Esophagus muscularis mucosa (tissue), 4 donors: ENCODE results near the gene BHLHE41. TPM values are rescaled to one million over a fixed set of nuclear protein-coding genes. Genes with fewer than 3 reads are reported as not detected.

ENCODE experiments used
- DNase-seq: peaks from one replicate; pipeline ENCODE4 v3.0.0-alpha.2; 2017; ENCODE audit errors: extremely low spot score
- H3K27ac ChIP-seq, 4 donors: fragments of 200-600 bp; sonication (generic); replicated peaks in 1 of 4; 1 replicate in 3 of 4; 2 replicates in 1 of 4; pipeline ENCODE4 v1.5.1; 2016 to 2019; ENCODE audit warnings: mild to moderate bottlenecking in 1 of 4
- H3K27me3 ChIP-seq, 4 donors: fragments of 200-600 bp; sonication (generic); one replicate each; pipeline versions ENCODE4 v1.5.1 to v1.6.0; 2016 to 2019
- H3K36me3 ChIP-seq, 4 donors: fragments of 200-600 bp; sonication (generic); one replicate each; pipeline ENCODE4 v1.5.1; 2016 to 2019
- H3K4me1 ChIP-seq, 4 donors: fragments of 200-600 bp; sonication (generic); one replicate each; pipeline ENCODE4 v1.5.1; 2016 to 2019
- H3K4me3 ChIP-seq, 4 donors: fragments of 200-600 bp; sonication (generic); 1 replicate in 2 of 4; 2 replicates in 2 of 4; pipeline ENCODE4 v1.5.1; 2016 to 2019; ENCODE audit warnings: mild to moderate bottlenecking in 4 of 4, moderate library complexity in 1 of 4
- H3K9me3 ChIP-seq, 4 donors: fragments of 200-600 bp; sonication (generic); 1 replicate in 3 of 4; 2 replicates in 1 of 4; pipeline ENCODE4 v1.5.1; 2016 to 2019
- CTCF ChIP-seq, 3 experiments: fragments of 200-600 bp in 2 of 3; fragments of 450-650 bp in 1 of 3; sonication (generic) in 2 of 3; IDR thresholded peaks; one replicate each; pipeline ENCODE4 v1.5.1; 2017 to 2019; ENCODE audit warnings: antibody characterized with exemption in 3 of 3, mild to moderate bottlenecking in 2 of 3, moderate library complexity in 1 of 3
- EP300 ChIP-seq: sonication (generic); formaldehyde crosslinking; IDR thresholded peaks from one replicate; pipeline ENCODE4 v1.6.1; 2017; ENCODE audit warnings: antibody characterized with exemption
- POLR2A ChIP-seq: fragments of 450-650 bp; IDR thresholded peaks from one replicate; pipeline ENCODE4 v1.6.1; 2017; ENCODE audit warnings: antibody characterized with exemption, moderate library complexity, mild to moderate bottlenecking, low read depth
- POLR2AphosphoS5 ChIP-seq, 2 donors: sonication (generic); formaldehyde crosslinking; IDR thresholded peaks; one replicate each; pipeline ENCODE4 v1.6.1; 2017; ENCODE audit warnings: antibody characterized with exemption in 2 of 2
- WGBS: methylation state at CpG from one replicate; pipeline ENCODE4 v1.1.5; 2018; 5-methylcytosine and 5-hydroxymethylcytosine counted together
- intact Hi-C: fragments of 100-400 bp; cut with DNase I; formaldehyde crosslinking; loops from one replicate; pipeline ENCODE4 v1.15.1; 2023
- total RNA-seq, 4 donors: library from RNA; depleted of rRNA; stranded (reverse); fragments of >200 nt; gene quantifications; one replicate each; pipeline versions ENCODE4 v1.1.0 to v1.2.1, GENCODE V29; 2016

BHLHE41 gene
- total RNA-seq, 4 donors from 2014 or later, result 6.3 to 20.0 (median 14.8) TPM

DNA sequence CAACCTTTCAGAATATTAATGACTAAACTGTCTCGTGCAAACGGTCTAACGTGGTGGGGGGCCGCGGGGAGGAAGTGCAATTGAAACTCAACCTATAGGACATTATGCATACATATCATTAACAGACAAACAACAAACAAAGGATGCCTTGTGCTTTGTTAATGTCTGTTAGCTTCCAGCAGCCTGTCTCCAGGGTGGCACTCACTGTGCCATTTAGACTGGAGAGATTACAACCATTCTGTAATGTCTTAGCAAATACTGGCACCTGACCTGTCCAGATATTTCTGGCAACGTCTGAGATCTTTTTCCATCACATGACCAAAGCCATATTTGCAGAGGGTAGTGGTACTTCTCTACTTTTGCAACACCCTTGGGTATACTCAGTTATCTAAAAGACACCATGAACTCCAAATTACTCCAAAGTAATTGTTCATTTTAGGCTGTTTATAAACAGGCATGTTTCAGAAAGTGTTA, 11.6 kb downstream of the BHLHE41 start:
- Histone ChIP-seq H3K27ac (peak overlapping the region; percentile 89 to 97 (median 94)), H3K27me3 (no peaks in the 10 kb centered on the region), H3K4me3 (peak overlapping the region; percentile 54 to 65 (median 58)), H3K4me1 (peaks cover 26 to 66% (median 56%) of the 10 kb centered on the region in 4 donors), H3K9me3 (no peaks in the 10 kb centered on the region), H3K36me3 (no peaks in the 10 kb centered on the region)
- TF ChIP-seq EP300 (no peak), POLR2AphosphoS5 (IDR thresholded peaks at IDR 0.05) (peak; percentile 42 to 46)
- intact Hi-C loops, result loop anchor here (5.0 kb wide), 2 partner anchors 151 to 519 kb away; no protein-coding TSS in a partner anchor
- 34% methylated on average over 6 of the region's 6 CpGs for WGBS
- DNase-seq, result no peak

GRCh38 chr12:26112703-26113147, 12.1 kb downstream of the BHLHE41 start:
- WGBS, result 87% methylated on average over 8 of the region's 8 CpGs
- H3K9me3 ChIP-seq, result no peaks in the 10 kb centered on the region
- no peak for DNase-seq
- intact Hi-C loops, result loop anchor here (5.0 kb wide), 2 partner anchors 150 to 520 kb away; no protein-coding TSS in a partner anchor
- no peaks in the 10 kb centered on the region for H3K36me3 ChIP-seq
- peaks cover 26 to 63% (median 56%) of the 10 kb centered on the region in 4 donors for H3K4me1 ChIP-seq
- no peak for TF ChIP-seq POLR2AphosphoS5 (IDR thresholded peaks at IDR 0.05)
- TF ChIP-seq EP300, result no peak
- TF ChIP-seq POLR2A, result no peak
- TF ChIP-seq CTCF (IDR thresholded peaks at IDR 0.05), result no peak
- peak overlapping the region; percentile 89 to 97 (median 94) for H3K27ac ChIP-seq
- no peaks in the 10 kb centered on the region for H3K27me3 ChIP-seq
- H3K4me3 ChIP-seq, result no peak overlapping the region

DNA sequence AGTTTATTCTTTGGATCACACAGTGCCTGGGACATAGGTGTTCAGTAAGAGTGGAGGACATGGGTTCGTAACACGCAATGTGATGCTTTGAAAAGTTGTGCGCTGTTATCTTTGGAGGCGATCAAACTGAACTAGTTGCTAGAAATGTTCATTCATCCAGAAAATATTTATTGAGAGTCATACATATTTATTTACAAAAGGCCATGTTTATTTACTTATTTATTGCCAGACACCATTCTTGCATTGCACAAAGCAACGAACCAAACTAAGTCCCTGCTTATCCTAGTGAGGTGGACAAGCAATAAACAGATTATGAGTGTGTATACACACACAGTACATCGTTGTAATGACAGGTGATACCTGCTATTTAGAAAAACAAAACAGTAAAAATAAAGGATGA, 12.6 kb downstream of the BHLHE41 start:
- H3K4me3 ChIP-seq, result no peak overlapping the region
- DNase-seq, result no peak
- peak overlapping the region in 3 of 4 donors; percentile 89 to 97 (median 96) for H3K27ac ChIP-seq
- H3K36me3 ChIP-seq, result no peaks in the 10 kb centered on the region
- intact Hi-C loops, result loop anchor here (5.0 kb wide), 2 partner anchors 150 to 520 kb away; no protein-coding TSS in a partner anchor
- TF ChIP-seq POLR2AphosphoS5 (IDR thresholded peaks at IDR 0.05), result no peak
- no peak for TF ChIP-seq EP300
- no peak for TF ChIP-seq POLR2A
- no peak for TF ChIP-seq CTCF (IDR thresholded peaks at IDR 0.05)
- 86% methylated on average over 6 of the region's 6 CpGs for WGBS
- H3K9me3 ChIP-seq, result no peaks in the 10 kb centered on the region
- H3K4me1 ChIP-seq, result peaks cover 24 to 62% (median 53%) of the 10 kb centered on the region in 4 donors
- no peaks in the 10 kb centered on the region for H3K27me3 ChIP-seq

GRCh38 chr12:26109343-26109881, 15.4 kb downstream of the BHLHE41 start:
- intact Hi-C loops, result loop anchor here (10.0 kb wide), 1 partner anchor 325 kb away; no protein-coding TSS in a partner anchor
- TF ChIP-seq POLR2AphosphoS5 (IDR thresholded peaks at IDR 0.05) (peak in 1 of 2 donors; percentile 23), POLR2A (no peak)
- H3K36me3 ChIP-seq, result no peaks in the 10 kb centered on the region
- peak overlapping the region; percentile 63 to 73 (median 68) for H3K27ac ChIP-seq
- no peak for DNase-seq
- 33% methylated on average over 10 of the region's 10 CpGs for WGBS
- no peak overlapping the region for H3K4me3 ChIP-seq
- H3K27me3 ChIP-seq, result no peaks in the 10 kb centered on the region
- no peaks in the 10 kb centered on the region for H3K9me3 ChIP-seq
- H3K4me1 ChIP-seq, result peaks cover 7 to 42% (median 30%) of the 10 kb centered on the region in 4 donors

GRCh38 chr12:26108915-26109314, 15.9 kb downstream of the BHLHE41 start:
- H3K9me3 ChIP-seq, result no peaks in the 10 kb centered on the region
- H3K4me3 ChIP-seq, result no peak overlapping the region
- no peaks in the 10 kb centered on the region for H3K27me3 ChIP-seq
- peak overlapping the region; percentile 63 to 73 (median 68) for H3K27ac ChIP-seq
- TF ChIP-seq POLR2A (no peak), EP300 (no peak), CTCF (IDR thresholded peaks at IDR 0.05) (no peak), POLR2AphosphoS5 (IDR thresholded peaks at IDR 0.05) (no peak)
- no peaks in the 10 kb centered on the region for H3K36me3 ChIP-seq
- no peak for DNase-seq
- peaks cover 7 to 39% (median 30%) of the 10 kb centered on the region in 4 donors for H3K4me1 ChIP-seq
- intact Hi-C loops, result loop anchor here (10.0 kb wide), 1 partner anchor 326 kb away; no protein-coding TSS in a partner anchor
- 36% methylated on average over 2 of the region's 2 CpGs for WGBS
